GDM1 (cell line): ENCODE measurements around the gene ABHD17C.
"Not testable (repeated sequence)": the region's sequence is repeated elsewhere in the genome, so short reads cannot be mapped to it uniquely, and the experiment has no call there.

Source experiments
- DNase-seq: peaks from one replicate; lab custom pipeline; 2025; lab: John Stamatoyannopoulos, UW

Gene ABHD17C

DNA sequence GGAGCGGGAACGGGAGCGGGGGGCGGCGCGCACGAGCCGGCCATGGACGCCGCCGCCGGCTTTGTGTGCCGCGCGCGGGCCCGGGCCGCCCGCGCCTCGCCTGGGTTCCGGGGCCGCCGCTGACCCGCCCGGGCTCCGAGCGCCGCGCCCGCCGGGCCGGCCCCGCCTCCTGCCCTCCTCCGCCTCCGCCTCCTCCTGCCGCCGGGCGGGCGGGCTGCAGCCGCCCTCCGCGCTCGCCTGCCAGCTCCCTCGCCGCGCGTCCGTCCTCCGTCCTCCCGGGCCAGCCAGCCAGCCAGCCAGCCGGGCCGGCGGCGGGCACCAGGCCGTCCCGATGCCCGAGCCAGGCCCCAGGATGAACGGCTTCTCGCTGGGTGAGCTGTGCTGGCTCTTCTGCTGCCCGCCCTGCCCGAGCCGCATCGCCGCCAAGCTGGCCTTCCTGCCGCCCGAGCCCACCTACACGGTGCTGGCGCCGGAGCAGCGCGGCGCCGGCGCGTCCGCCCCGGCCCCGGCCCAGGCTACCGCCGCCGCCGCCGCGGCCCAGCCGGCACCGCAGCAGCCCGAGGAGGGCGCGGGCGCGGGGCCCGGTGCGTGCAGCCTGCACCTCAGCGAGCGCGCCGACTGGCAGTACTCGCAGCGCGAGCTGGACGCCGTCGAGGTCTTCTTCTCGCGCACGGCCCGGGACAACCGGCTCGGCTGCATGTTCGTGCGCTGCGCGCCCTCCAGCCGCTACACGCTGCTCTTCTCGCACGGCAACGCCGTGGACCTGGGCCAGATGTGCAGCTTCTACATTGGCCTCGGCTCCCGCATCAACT, at the start of gene ABHD17C:
Gene ABHD17C, plus strand, starts transcription at position 212 of the 812 bp plus-strand sequence. Its CDS starts 120 bp downstream, at position 332.
- no peak for DNase-seq

DNA sequence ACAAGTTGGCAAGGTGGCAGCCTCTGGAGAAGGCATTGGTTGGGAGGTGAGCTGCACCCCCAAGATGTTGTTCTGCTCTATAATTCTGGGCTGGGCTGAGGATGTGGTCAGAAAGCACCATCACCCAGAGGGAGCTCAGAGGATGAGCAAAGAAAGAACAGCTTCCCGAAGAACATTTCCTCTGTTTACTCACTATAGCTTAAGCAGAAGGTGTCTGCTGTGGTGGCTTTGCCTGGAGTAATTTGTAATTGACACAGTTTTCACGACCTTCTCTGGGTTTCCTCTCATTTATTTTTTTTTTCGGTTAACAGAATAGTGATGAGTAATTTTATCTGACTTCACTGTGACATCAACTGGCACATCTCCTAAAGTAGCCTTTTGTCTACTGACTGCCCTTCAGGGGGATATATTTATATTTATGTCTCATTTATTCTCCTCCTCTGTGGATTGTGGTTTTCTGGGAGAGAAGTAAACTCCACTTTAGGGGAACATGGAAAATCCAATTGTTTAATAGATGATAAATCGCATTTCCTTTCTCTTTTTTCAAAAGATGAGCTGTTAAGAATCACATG, 49.5 kb upstream of the ABHD17C start:
- no peak for DNase-seq

DNA sequence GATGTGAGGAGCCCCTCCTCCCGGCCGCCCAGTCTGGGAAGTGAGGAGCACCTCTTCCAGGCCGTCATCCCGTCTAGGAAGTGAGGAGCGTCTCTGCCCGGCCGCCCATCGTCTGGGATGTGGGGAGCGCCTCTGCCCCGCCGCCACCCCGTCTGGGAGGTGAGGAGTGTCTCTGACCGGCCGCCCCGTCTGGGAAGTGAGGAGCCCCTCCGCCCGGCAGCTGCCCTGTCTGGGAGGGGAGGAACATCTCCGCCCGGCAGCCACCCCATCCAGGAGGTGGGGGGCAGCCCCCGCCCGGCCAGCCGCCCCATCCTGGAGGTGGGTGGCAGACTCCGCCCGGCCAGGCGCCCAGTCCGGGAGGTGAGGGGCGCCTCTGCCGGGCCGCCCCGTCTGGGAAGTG, 47.7 kb upstream of the ABHD17C start:
- not testable (repeated sequence) for DNase-seq

DNA sequence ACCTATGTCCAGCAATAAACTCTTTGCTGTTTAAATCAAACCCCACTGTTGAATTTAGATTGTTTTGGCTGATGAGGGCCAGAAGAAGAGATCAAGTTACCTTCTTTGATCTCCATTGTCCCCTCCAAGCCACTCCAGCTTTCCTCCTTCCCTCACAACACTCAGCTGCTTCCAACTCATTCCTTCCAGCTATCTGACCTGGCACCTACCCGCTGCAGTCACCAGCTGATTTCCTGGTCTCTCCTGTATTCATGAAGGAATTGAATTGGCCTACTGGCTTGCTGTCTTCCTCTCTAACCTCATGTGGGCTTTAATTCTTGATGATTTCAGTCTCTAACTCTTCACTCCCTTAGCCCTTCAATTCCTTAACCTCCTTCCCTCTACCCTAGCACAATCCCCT, 40.8 kb upstream of the ABHD17C start:
- no peak for DNase-seq

DNA sequence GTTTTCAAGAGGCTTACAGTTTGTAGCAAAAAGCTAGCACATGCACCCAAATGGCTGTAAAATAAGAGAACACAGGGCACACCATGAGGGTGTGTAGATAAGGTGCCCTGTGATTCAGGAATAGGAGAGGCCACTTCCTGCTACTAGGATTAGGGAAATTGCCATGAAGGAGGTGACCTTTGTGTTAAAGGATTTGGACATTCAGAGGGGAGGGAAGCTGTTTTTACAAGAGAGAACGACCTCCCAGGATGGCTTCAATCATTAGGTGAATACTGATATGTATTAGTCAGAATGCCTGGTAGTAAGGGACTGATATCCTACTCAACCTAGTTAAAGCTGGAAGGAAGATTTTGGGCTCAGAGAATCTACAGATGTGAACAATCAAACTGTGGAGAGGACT, 35.7 kb upstream of the ABHD17C start:
- no peak for DNase-seq

DNA sequence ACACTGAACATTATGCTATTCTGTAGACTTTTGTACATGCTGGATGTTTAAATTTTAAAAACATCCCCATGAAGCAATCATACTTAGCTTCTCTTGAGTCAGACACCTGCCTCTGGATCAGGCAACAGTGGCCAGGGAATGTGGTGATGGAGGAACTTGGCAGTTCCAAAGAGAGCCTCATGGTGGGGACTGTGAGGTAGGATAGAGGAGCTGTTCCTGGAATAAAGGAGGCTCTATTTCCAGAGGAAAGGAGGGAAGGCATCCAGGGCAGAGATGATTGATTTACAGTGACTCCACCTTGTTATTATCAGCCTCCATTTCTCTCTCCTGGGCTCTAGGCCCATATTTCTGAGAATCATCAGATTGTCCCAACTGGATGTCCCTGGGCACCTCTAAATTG, 35.0 kb upstream of the ABHD17C start:
- no peak for DNase-seq

DNA sequence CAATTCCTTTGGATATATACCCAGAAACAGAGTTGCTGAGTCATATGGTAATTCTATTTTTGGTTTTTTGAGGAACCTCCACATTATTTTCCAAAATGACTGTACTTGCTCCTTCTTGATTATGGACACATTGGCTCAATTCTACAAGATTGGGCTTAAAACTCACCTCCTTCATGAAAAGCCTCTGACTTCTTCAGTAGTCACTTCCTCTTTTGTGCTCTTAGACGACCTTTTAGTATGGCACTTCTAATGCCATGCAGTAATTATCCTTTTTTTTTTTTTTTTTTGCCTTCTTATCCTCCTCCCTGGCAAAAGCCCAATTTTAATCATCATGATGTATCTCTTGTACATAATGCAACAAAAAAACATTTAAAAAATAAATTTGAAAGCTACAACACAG, 33.0 kb upstream of the ABHD17C start:
- no peak for DNase-seq

DNA sequence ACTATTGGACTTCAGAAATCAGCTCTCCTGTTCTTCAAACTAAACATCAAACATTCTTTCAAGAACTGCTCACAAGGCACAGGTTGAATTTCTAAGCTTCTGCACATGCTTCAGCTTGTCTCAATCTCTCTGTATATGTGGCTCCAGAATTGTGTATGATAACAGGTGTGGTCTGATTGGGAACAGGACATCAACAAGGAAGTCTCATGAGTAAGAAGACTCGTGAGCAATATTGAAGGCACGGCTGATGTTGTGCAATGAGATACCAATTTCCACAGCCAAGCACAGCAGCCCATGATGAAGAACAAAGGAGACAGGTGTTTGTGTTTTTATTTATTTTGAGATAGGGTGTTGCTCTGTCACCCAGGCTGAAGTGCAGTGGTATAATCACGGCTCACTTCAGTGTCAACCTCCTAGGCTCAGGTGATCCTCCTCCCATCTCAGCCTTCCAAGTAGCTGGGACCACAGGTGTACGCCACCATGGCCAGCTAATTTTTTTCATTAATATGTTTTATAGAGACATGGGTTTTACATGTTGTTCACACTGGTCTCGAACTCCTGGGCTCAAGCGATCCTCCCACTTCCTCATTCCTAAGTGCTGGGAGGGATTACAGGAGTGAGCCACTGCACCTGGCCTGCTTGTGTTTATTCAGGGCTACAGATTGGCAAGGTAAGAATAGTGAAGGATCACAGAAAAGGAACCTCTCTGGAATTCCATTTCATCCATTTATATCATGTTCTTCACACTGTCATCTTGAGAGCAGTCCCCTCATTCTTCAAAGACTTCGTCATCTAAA, 32.2 kb upstream of the ABHD17C start:
- DNase-seq = no peak

DNA sequence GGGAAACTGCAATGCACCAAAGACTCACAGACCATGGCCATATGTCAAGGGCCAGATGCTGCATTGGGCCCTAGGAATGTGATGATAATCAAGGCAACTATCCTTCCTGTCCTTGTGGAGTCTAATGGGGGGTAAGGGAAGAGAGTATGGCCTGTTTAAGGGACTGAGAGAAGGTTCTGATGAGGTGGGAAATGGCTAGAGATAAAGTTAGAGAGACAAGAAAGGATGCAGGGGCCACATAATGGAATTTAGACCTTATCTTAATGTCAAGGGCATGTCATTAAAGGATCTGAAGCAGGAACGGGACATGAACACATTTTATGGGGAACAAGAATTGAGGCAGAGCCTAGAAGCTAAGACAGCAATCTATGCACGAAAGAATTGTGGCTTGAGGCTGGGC, 30.0 kb upstream of the ABHD17C start:
- no peak for DNase-seq

DNA sequence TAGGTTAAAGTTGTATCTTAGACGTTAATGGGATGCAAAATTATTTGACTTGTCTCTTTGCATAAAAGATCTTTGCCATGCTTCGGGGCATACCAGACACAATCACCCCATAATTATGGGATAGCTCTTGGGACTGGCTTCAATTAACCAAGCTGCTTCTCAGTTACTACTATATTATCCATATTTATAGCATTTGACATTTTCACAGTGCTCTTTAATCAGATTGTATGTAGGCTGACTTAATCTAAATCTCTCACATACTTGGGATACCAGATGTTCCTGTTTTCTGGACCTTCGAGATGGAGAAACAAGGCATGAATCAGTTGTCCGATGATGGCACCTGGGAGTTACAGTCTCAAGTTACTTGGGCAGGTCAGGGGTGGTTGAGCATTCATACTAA, 27.2 kb upstream of the ABHD17C start:
- no peak for DNase-seq

DNA sequence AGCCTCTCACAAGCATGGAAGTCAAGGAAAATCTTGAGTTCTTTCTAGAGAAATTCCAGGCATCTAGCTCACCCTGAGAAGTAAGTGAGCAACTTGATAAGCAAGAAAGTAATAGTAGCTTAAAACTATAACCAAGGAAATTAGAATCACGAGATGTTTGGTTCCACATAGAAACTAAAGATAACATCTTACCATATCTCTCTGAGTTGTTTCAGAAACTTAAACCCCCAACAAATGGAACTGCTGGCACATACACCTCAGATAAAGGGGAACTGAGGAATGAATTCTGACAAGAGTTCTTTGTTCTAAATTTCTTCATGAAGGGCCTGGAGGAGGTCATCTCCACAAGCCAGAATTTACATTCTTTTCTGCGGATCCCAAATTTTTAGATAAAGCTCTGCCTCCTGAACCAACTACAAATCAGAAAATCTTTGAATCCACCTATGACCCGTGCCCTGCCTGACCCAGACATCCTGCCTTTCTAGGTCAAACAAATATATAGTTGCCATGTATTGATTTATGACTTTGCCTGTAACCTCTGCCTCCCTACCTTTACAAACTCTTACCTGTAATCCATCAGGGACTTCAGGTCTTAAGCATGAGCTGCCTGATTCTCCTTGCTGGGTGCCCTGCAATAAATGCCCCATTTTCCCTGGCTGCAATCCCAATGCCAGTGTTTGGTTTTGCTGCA, 26.4 kb upstream of the ABHD17C start:
- no peak for DNase-seq

DNA sequence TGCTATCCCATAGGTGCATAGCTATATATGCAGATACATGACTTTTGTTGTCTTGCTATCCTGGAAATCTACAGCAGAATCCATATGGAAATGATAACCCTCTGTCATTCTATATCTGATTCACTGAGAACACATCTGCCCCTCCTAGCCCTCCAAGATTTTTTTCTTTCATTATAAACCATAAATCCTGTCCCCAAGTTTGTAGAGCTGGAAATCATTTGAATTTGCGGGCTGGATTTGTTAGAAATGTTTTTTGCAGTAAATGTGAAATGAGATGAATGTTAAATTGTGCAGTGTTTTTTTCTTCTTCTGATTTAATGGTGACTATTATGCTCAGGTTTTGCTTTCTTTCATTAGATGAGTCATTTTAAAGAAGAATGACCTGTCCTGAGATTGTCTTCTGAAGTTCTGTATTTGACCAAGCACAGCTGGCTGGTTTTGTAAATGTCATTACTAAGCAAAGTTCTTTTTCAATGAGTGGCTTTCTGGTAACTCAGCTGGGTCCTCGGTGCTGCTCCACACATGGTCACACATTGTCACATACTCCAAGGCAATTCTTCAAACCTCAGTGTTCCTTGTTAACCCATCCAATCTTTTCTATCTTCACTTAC, 25.3 kb upstream of the ABHD17C start:
- no peak for DNase-seq

DNA sequence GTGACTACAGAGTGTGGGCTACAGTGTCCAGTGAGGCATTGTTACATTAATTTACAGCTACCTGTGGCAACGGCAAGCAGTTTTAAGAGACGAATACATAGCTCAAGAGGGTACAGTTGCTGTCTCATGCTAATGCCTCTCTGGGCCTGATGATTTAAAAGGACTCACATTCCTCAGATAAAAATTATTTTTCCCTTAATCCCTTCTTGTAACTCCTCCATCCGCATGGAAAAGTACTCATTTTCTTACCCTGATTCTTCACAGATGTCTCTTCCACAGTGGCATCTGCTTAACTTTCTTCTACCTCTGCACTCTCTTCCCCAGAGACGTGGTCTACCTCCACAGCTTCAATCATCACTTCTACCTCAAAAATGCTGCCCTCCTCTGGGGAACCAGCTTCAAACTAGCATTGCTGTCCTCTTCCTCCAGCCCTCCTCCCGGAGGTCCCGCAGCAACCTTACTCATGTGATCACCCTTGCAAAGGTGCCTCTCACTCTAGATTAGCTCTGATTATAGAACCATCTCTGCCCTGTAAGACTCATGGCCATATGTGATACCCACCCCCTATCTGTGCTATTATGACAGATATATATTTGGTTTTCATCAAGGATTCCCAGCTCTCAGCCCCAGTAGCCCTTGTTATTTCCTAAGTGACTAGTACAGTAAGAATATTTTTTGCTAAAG, 21.4 kb upstream of the ABHD17C start:
- no peak for DNase-seq

DNA sequence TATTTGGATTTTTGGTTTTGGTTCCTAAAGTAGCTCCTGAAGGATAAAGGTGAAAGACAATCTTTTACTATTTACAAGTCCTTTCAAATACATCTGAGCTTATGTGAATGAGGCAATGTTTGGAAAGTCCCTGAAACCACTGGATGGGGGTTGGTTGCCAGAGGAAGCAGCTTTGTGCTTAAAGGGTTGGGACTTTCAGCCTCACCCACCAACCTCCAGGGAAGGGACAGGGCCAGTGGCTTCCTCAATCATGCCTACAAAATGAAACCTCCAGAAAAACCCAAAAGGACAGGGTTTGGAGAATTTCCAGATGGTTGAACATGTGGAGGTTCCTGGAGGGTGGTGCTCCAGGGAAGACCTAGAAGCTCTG, 20.9 kb upstream of the ABHD17C start:
- no peak for DNase-seq

DNA sequence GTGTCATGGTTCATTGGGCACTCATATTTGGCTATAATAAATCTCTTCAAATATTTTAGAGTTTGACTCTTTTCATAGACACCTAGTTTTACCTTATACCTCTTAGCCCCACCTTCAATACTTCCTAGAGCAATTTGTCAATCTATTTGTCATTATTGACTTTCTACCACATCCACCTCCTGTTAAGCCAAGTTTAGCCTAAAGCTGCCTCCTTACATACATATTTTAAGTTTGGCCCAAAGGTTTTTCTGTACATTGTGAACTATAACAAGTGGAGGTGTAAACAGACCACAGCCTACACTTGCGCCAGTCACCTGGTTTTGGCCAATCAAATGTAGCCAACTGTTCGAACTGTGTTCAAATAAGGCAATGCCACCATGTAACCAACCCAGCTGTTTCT, 18.1 kb upstream of the ABHD17C start:
- no peak for DNase-seq

DNA sequence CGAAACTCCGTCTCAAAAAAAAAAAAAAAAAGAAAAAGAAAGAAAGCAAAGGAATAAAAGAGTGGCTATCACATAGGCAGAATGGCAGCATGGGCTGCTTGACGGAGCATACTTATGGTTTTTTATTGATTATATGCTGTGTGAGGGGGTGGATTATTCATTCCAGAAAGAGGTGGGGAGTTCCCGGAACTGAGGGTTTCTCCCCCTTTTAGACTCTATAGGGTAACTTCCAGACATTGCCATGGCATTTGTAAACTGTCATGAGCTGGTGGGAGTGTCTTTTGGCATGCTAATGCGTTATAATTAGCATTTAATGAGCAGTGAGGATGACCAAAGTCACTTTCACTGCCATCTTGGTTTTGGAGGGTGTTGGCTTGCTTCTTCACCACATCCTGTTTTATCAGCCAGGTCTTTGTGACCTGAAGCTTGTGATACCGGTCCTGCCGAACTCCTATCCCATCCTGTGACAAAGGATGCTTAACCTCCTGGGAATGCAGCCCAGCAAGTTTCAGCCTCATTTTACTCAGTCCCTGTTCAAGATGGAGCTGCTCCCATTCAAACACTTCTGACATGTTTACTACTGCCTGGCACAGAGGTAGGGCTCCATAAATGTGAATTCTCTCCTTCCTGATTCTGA, 15.8 kb upstream of the ABHD17C start:
- DNase-seq = no peak

DNA sequence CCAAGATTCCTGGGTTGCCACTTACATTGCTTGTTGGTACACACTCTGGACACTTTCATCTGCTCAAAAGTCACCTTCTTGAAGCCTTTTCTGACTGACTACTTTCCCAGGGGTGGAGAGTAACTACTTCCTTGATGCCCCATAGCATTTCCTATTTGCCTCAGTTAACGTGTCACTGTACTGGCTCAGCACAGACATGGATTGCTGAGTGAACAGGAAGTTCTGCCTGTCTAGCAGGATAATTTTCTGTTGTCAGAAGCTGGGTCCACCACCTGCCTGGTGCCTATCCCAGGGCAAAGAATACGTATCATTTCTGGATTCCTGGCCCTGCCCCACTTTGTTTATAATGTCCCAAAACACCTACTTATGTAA, 15.3 kb upstream of the ABHD17C start:
- no peak for DNase-seq

DNA sequence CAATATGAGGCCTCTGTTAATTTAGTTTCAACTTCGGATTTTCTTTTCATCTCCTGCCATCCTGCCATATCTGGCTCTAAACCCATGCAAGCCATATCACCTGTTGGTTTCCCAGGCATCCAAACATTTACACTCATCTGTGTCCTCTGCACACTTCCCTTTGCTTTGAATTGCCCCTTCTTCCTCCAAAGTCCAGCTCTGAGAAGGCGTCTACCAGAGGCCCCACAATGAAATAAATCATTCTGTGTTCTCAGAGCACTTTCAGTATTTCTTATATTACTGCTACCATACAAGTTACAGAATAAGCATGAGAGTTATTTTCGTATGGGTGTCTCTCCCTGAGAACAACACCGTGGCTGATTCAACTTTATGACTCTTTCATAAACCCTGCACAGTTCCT, 12.9 kb upstream of the ABHD17C start:
- no peak for DNase-seq

DNA sequence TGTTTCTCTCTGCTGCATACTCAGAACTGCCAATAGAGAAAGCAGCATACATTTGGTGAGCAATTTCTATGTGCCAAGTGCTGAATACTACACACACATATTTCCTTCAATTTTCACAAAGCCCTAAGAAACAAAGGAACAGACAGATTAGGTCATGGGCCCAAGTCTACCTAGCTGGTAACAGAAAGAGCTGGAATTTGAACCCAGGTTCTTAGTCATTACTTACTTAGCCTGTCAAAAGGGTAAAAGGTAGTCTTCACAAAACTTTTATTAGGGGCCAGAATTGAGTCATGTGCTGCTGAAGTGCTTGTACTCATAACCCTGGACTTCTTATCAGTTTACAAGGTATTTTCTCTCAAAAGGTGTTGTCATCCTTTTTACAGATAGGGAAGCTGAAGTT, 10.4 kb upstream of the ABHD17C start:
- DNase-seq = no peak

DNA sequence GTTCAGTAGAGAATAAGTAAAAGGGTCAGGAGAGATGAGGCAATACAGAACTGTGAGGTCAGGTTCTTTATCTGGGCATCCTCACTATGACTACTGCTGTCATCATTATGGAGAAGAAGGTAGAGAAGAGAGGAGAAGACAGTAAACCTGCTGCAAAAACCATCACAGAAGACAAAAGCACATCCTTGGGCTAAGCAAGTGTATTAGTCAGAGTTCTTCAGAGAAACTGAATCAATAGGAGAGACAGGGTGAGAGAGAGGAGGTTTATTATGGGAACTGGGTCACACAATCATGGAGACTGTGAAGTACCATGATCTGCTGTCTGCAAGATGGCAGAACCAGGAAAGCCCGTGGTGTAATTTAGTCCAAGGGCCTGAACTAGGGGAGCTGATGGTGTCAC, 9.5 kb upstream of the ABHD17C start:
- DNase-seq = no peak

DNA sequence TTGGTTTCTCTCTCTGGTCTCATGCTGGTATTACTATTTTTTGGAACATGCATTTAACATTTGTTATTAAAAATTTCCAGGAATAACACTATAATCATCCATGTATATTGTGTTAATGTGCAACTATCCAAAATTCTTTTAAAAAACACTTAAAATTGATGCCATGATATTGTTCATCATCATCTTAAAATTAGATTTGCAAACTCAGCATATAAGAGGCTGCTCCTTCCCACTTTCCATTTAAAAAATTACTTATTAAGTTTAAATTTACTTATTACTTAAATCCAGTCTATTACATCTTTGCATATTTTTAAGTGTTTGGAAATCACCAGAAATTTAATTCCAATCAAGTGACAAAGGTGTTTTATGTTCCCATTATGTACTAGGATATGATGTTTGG, 5.8 kb upstream of the ABHD17C start:
- DNase-seq = no peak
